Measurements from ENCODE around the gene BCAR3. TPM values are rescaled to one million over a fixed set of nuclear protein-coding genes. Genes with fewer than 3 reads are reported as not detected.
"Not testable (repeated sequence)": the region's sequence is repeated elsewhere in the genome, so short reads cannot be mapped to it uniquely, and the experiment has no call there.

The BCAR3 gene
- total and polyA plus RNA-seq, 2 of the 4 experiments (the other 2 are of a cell fraction): 41.4 to 46.4 TPM

- TF ChIP-seq USF2 (IDR thresholded peaks at IDR 0.05; ENCODE audit: low read depth, low read length) (no peak), CHD1 (IDR thresholded peaks at IDR 0.05; ENCODE audit: low read depth, low read length) (no peak)
Measured at GRCh38 chr1:93651695-93652094, 29.9 kb downstream of the BCAR3 start (continued).

GRCh38 chr1:93650159-93650558 lies 31.5 kb downstream of the BCAR3 start:
- H3K4ac ChIP-seq (ENCODE audit: low read depth, low read length); H3K14ac ChIP-seq (replicated peaks; ENCODE audit: low read depth, low read length); H3K4me2 ChIP-seq (ENCODE audit: low read depth, low read length); intact Hi-C loops (cut with micrococcal nuclease); H2BK5ac ChIP-seq (ENCODE audit: low read depth, low read length, poor library complexity, severe bottlenecking); ATAC-seq (ENCODE audit: low read depth); H3K27ac ChIP-seq (ENCODE audit: insufficient read depth, low read length); H3K9ac ChIP-seq (ENCODE audit: low read depth, low read length); H2BK15ac ChIP-seq (ENCODE audit: low read depth, low read length); H4K5ac ChIP-seq (ENCODE audit: low read depth, low read length); DNase-seq; H3K4me1 ChIP-seq (ENCODE audit: control insufficient read depth, insufficient read depth, low read length); H3K27me3 ChIP-seq (ENCODE audit: control insufficient read depth, insufficient read depth, low read length); BruUV-seq (replicated peaks); in situ Hi-C loops (cut with MboI; ENCODE audit: low sequenced_read_pairs); H3K56ac ChIP-seq (ENCODE audit: extremely low read depth, insufficient read depth, low read length); H2AK5ac ChIP-seq (ENCODE audit: low read depth, low read length); H2BK20ac ChIP-seq (ENCODE audit: low read depth, low read length); H3K9me3 ChIP-seq (ENCODE audit: control insufficient read depth, insufficient read depth, low read length); H3K18ac ChIP-seq (ENCODE audit: low read depth, low read length); H3K4me3 ChIP-seq (ENCODE audit: insufficient read depth, low read depth, low read length); H2AK9ac ChIP-seq (replicated peaks; ENCODE audit: low read depth, low read length, poor library complexity); H4K91ac ChIP-seq (ENCODE audit: insufficient read depth, low read depth, low read length); H2BK120ac ChIP-seq (ENCODE audit: low read depth, low read length); POLR2A ChIA-PET (ENCODE audit: unreplicated experiment); H2AFZ ChIP-seq (replicated peaks; ENCODE audit: low read length, poor library complexity); dilution Hi-C loops (cut with HindIII; ENCODE audit: low sequenced_read_pairs, unreplicated experiment); H3K23ac ChIP-seq (ENCODE audit: low read depth, low read length); H4K8ac ChIP-seq (ENCODE audit: low read depth in 2 of 2, low read length in 2 of 2): not testable (repeated sequence)
- peaks cover 56% of the 10 kb centered on the region for H4K20me1 ChIP-seq (ENCODE audit: insufficient read depth, low read length)
- 89% methylated on average over 3 of the region's 5 CpGs; no CpG with 5 or more reads in 1 of the 2 experiments for WGBS, 2 experiments (ENCODE audit: extremely low coverage in 2 of 2, insufficient read length in 1 of 2)
- peaks cover 36 to 78% of the 10 kb centered on the region in 2 experiments for H3K79me1 ChIP-seq (ENCODE audit: low read depth in 1 of 2, low read length in 2 of 2)
- H3K9me1 ChIP-seq (ENCODE audit: insufficient read depth, low read length): peaks cover 43% of the 10 kb centered on the region
- CTCF ChIA-PET: interaction anchor here (0.6 kb wide), 1 partner anchor 152 kb away, joined by 3 read pairs; no protein-coding TSS in a partner anchor
- H3K36me3 ChIP-seq (ENCODE audit: control insufficient read depth, insufficient read depth, low read length): peaks cover 16% of the 10 kb centered on the region

Measured in IMR-90 (cell line).